Brain microvascular endothelial cell (primary cell): ENCODE data around the gene PTPRD.

Experiments used
- DNase-seq: peaks from one replicate; pipeline ENCODE4 v3.0.0-alpha.2; 2020
- H3K27ac ChIP-seq: fragments of 250-450 bp; sonication (Bioruptor Pico); 2 replicates; pipeline ENCODE4 v1.5.1; 2020; ENCODE audit warnings: mild to moderate bottlenecking, moderate library complexity
- H3K27me3 ChIP-seq: fragments of 250-450 bp; sonication (Bioruptor Pico); replicated peaks from 2 replicates; pipeline ENCODE4 v1.5.1; 2020; ENCODE audit warnings: mild to moderate bottlenecking
- H3K36me3 ChIP-seq: fragments of 250-450 bp; sonication (Bioruptor Pico); replicated peaks from 2 replicates; pipeline ENCODE4 v1.5.1; 2020; ENCODE audit warnings: mild to moderate bottlenecking
- H3K4me3 ChIP-seq: 2 replicates; pipeline ENCODE4 v1.5.1; 2011; ENCODE audit warnings: low read depth, mild to moderate bottlenecking, control low read depth, low read length, moderate library complexity
- CTCF ChIP-seq: IDR thresholded peaks from 2 replicates; pipeline ENCODE4 v1.5.1; 2011; ENCODE audit warnings: low read depth, mild to moderate bottlenecking, moderate library complexity, low read length, control low read depth, inconsistent platforms; ENCODE audit errors: missing control alignments
- in situ Hi-C: cut with HindIII; loops from 2 replicates; pipeline ENCODE4 v1.10.0; 2017; ENCODE audit warnings: low sequenced_read_pairs, low pct_ligation_motif_present

PTPRD gene

GRCh38 chr9:8456344-8456743 lies 2156.5 kb downstream of the PTPRD start:
- Histone ChIP-seq H3K27me3 (no peaks in the 10 kb centered on the region), H3K36me3 (no peaks in the 10 kb centered on the region), H3K27ac (no peak overlapping the region), H3K4me3 (no peak overlapping the region)
- in situ Hi-C loops, result no loop called here
- TF ChIP-seq CTCF, result no peak
- no peak for DNase-seq

- no peak for DNase-seq
- Histone ChIP-seq H3K36me3 (no peaks in the 10 kb centered on the region), H3K27ac (no peak overlapping the region), H3K27me3 (no peaks in the 10 kb centered on the region), H3K4me3 (no peak overlapping the region)
- no peak for TF ChIP-seq CTCF
- in situ Hi-C loops, result no loop called here
Measured at GRCh38 chr9:8450810-8451545, 2161.8 kb downstream of the PTPRD start.

- H3K27ac ChIP-seq, result no peak overlapping the region
- H3K36me3 ChIP-seq, result no peaks in the 10 kb centered on the region
- H3K4me3 ChIP-seq, result no peak overlapping the region
- no peak for DNase-seq
- in situ Hi-C loops, result no loop called here
- no peaks in the 10 kb centered on the region for H3K27me3 ChIP-seq
- TF ChIP-seq CTCF, result no peak
Measured at GRCh38 chr9:8448226-8448625, 2164.6 kb downstream of the PTPRD start.

- in situ Hi-C loops, result no loop called here
- Histone ChIP-seq H3K4me3 (no peak overlapping the region), H3K27ac (no peak overlapping the region), H3K27me3 (no peaks in the 10 kb centered on the region), H3K36me3 (no peaks in the 10 kb centered on the region)
- DNase-seq, result no peak
- TF ChIP-seq CTCF, result no peak
Measured at GRCh38 chr9:8447601-8448000, 2165.2 kb downstream of the PTPRD start.

GRCh38 chr9:8437876-8438275 lies 2174.9 kb downstream of the PTPRD start:
- no peak for DNase-seq
- no peaks in the 10 kb centered on the region for H3K27me3 ChIP-seq

More at GRCh38 chr9:8437876-8438275, 2174.9 kb downstream of the PTPRD start:
- Histone ChIP-seq H3K4me3 (no peak overlapping the region), H3K36me3 (no peaks in the 10 kb centered on the region), H3K27ac (no peak overlapping the region)
- TF ChIP-seq CTCF, result no peak
- in situ Hi-C loops, result no loop called here
